Nephron progenitor cell (in vitro differentiated cells): Measurements from ENCODE around the gene CDC42BPB.
A peak's percentile ranks its signal among the peaks of the same experiment; 100 is the strongest.

ENCODE experiments used
- DNase-seq: peaks from one replicate; pipeline ENCODE4 v3.0.0; 2021
- H3K27ac Mint-ChIP-seq: 2 replicates; pipeline ENCODE4 v1.8.0; 2021; ENCODE audit warnings: mild to moderate bottlenecking, moderate library complexity, mixed read lengths
- H3K27me3 Mint-ChIP-seq: 2 replicates; pipeline ENCODE4 v1.8.0; 2021; ENCODE audit warnings: mild to moderate bottlenecking, low read depth, mixed read lengths; ENCODE audit not compliant: poor library complexity
- H3K36me3 Mint-ChIP-seq: 2 replicates; pipeline ENCODE4 v1.8.0; 2021; ENCODE audit warnings: low read depth, mixed read lengths
- H3K4me1 Mint-ChIP-seq: 2 replicates; pipeline ENCODE4 v1.8.0; 2021; ENCODE audit warnings: mixed read lengths
- H3K4me3 Mint-ChIP-seq: 2 replicates; pipeline ENCODE4 v1.8.0; 2021; ENCODE audit warnings: mild to moderate bottlenecking, moderate library complexity, mixed read lengths
- H3K9me3 Mint-ChIP-seq: 2 replicates; pipeline ENCODE4 v1.8.0; 2021; ENCODE audit warnings: mild to moderate bottlenecking, moderate library complexity, mixed read lengths
- TF ChIP-seq, protein P1 (sequence below): fragments of 200-600 bp; sonication (generic); IDR thresholded peaks from 2 replicates; pipeline ENCODE4 v1.5.0; 2021; ENCODE audit warnings: antibody characterized with exemption

CDC42BPB gene

DNA sequence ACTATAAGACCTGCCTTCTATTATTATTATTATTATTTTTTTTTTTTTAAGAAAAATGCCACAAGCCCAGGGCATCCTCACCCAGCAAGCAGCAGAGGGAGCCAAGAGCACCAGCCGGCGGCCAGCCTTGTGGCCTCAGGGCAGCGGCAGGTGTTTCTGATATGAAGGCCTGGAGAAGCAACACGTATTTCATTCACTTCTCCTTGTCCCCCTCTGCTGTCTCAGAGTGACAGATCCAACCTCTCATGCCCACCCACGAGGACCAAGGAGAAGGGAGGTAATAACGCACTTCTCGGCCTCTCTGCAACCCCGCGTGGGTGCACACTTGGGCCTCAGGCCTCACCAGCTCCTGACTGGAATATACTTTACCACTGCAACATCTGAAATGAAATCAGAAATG lies 25.4 kb downstream of the CDC42BPB start:
- H3K27ac Mint-ChIP-seq, result no peak overlapping the region
- no peak for DNase-seq
- H3K36me3 Mint-ChIP-seq, result peaks cover 20% of the 10 kb centered on the region
- peaks cover 14% of the 10 kb centered on the region for H3K4me1 Mint-ChIP-seq
- H3K27me3 Mint-ChIP-seq, result peaks cover 3% of the 10 kb centered on the region
- peaks cover 13% of the 10 kb centered on the region for H3K9me3 Mint-ChIP-seq
- TF ChIP-seq, protein P1, sequence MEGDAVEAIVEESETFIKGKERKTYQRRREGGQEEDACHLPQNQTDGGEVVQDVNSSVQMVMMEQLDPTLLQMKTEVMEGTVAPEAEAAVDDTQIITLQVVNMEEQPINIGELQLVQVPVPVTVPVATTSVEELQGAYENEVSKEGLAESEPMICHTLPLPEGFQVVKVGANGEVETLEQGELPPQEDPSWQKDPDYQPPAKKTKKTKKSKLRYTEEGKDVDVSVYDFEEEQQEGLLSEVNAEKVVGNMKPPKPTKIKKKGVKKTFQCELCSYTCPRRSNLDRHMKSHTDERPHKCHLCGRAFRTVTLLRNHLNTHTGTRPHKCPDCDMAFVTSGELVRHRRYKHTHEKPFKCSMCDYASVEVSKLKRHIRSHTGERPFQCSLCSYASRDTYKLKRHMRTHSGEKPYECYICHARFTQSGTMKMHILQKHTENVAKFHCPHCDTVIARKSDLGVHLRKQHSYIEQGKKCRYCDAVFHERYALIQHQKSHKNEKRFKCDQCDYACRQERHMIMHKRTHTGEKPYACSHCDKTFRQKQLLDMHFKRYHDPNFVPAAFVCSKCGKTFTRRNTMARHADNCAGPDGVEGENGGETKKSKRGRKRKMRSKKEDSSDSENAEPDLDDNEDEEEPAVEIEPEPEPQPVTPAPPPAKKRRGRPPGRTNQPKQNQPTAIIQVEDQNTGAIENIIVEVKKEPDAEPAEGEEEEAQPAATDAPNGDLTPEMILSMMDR, result no peak
- no peak overlapping the region for H3K4me3 Mint-ChIP-seq

DNA sequence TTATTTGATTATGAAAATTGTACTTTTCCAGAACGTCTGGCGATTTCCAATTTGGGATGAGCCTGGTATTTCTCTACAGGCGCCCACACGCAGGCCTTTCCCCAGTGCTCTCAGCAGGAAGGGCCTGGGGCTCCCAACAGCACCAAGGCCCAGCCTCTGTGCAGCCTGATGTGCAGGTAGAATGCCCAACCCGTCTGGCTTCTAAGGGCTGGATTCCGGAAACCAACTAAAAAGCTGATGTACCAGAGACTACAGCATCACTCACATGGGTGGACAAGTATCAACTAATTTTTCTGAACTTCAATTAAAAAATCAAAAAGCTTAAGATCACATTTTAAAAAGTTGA lies 25.8 kb downstream of the CDC42BPB start:
- H3K9me3 Mint-ChIP-seq, result peaks cover 15% of the 10 kb centered on the region
- peaks cover 21% of the 10 kb centered on the region for H3K36me3 Mint-ChIP-seq
- no peak overlapping the region for H3K4me3 Mint-ChIP-seq
- H3K4me1 Mint-ChIP-seq, result peaks cover 14% of the 10 kb centered on the region
- H3K27ac Mint-ChIP-seq, result no peak overlapping the region
- H3K27me3 Mint-ChIP-seq, result peaks cover 3% of the 10 kb centered on the region
- TF ChIP-seq, protein P1, result no peak
- DNase-seq, result no peak

DNA sequence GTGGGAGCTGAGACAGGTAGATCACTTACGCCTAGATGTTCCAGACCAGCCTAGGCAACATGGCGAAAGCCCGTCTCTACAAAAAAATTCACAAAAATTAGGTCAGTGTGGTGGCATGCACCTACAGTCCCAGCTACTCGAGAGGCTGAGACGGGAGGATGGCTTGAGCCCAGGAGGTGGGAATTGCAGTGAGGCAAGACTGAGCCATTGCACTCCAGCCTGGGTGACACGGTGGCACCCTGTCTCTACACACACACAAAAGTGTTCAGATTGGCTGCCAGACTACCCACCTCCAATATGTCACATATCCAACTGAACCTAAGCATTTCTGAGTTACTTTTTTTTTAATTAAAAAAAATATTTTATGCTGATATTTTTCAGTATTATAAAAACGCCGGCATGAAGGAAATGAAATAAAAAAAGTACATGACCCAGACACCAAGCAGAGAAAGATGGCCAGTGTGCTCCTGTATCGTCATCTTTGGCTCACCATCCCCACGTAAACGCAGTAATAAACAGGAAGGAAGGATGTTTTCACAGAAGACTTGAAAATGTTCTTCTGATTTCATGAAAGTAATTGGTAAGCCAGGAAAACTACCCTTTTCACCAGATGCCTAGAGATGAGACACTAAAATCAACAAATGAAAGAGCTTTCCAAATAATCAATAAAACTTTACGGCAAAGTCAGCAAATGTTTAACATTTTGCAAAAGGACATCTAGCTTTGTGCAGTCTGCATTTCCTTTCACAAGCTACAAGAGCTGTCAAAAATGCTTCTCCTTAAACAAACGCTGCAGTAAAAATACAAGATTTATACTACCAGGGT lies 26.4 kb downstream of the CDC42BPB start:
- Mint-ChIP-seq H3K27me3 (no peaks in the 10 kb centered on the region), H3K9me3 (peaks cover 16% of the 10 kb centered on the region), H3K4me1 (peaks cover 14% of the 10 kb centered on the region), H3K36me3 (peaks cover 19% of the 10 kb centered on the region), H3K4me3 (no peak overlapping the region), H3K27ac (peak overlapping the region; percentile 84)
- no peak for DNase-seq
- TF ChIP-seq, protein P1, result no peak

DNA sequence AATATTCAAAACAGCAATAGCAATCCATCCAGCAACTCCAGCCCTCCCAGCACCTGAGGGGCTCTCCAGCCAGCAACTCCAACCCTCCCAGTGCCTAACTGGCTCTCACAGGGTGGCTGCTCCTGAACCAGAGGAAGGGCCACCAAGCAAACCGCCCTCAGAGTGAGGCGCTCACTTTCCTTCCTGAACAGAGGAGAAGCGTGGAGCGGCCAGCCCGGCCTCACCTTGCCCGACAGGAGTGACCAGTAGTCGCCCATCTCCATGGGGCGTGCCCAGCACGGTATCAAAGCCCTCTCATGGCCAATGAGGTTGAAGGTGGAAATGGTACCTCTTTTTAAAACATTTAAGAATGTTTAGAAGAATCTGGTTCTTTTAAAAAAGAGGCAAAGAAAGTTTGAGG lies 27.4 kb downstream of the CDC42BPB start:
- H3K27me3 Mint-ChIP-seq, result peaks cover 2% of the 10 kb centered on the region
- peaks cover 27% of the 10 kb centered on the region for H3K9me3 Mint-ChIP-seq
- TF ChIP-seq, protein P1, result no peak
- peaks cover 19% of the 10 kb centered on the region for H3K4me1 Mint-ChIP-seq
- peaks cover 28% of the 10 kb centered on the region for H3K36me3 Mint-ChIP-seq
- no peak for DNase-seq
- no peak overlapping the region for H3K27ac Mint-ChIP-seq
- H3K4me3 Mint-ChIP-seq, result no peak overlapping the region

DNA sequence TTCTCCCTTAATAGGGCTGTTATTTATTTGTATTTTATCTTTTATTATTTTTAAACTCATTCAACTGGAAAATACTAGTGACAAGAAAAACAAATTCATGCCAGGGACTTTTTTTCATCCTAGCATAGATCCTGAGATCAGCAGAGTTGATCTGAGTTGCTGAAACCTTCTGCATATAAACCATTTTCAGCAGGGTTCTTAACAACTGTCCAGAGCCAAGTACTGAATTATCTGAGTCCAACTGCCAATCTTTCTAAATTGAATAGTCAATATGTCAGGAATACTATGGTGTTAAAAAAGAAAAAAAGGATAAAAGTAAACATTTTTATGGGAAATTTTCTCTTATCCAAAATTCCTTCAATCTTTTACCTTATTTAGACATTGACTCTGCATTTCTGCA lies 28.6 kb downstream of the CDC42BPB start:
- H3K27me3 Mint-ChIP-seq, result peaks cover 2% of the 10 kb centered on the region
- peaks cover 30% of the 10 kb centered on the region for H3K36me3 Mint-ChIP-seq
- H3K27ac Mint-ChIP-seq, result no peak overlapping the region
- TF ChIP-seq, protein P1, result no peak
- H3K9me3 Mint-ChIP-seq, result peaks cover 27% of the 10 kb centered on the region
- no peak overlapping the region for H3K4me3 Mint-ChIP-seq
- peaks cover 31% of the 10 kb centered on the region for H3K4me1 Mint-ChIP-seq
- DNase-seq, result no peak
